Panc1 (cell line): ENCODE measurements around the gene WNT7A. TPM values are rescaled to one million over a fixed set of nuclear protein-coding genes. Genes with fewer than 3 reads are reported as not detected.

Experiments
- ATAC-seq: fragments of 200-7000 bp; cut with Tn5 transposase; 2 replicates; pipeline ENCODE4 v1.9.1; 2020; ENCODE audit warnings: mild to moderate bottlenecking, moderate library complexity
- BruUV-seq: library from RNA; stranded (reverse); fragments of 400-500 nt; replicated peaks from 2 replicates; lab custom pipeline; 2021; lab: Mats Ljungman, UMichigan
- CTCF ChIA-PET: fragments of 300-600 bp; sonication (Branson Sonifier 250); formaldehyde crosslinking; loops from one replicate; lab custom pipeline; 2022; ENCODE audit warnings: antibody characterized with exemption; lab: Charles Lee
- POLR2A ChIA-PET: fragments of 300-600 bp; sonication (Branson Sonifier 250); formaldehyde crosslinking; loops from one replicate; lab custom pipeline; 2022; ENCODE audit warnings: antibody characterized with exemption; lab: Charles Lee
- DNase-seq: peaks from one replicate; pipeline ENCODE4 v3.0.0-alpha.2; 2010; ENCODE audit warnings: low read depth, low spot score
- H3K27ac ChIP-seq: 2 replicates; pipeline ENCODE4 v1.5.1; 2011; ENCODE audit warnings: mild to moderate bottlenecking, low read length, inconsistent platforms
- H3K27me3 ChIP-seq: fragments of 200-500 bp; sonication (Bioruptor generic); 2 replicates; pipeline ENCODE4 v1.6.0; 2014; ENCODE audit warnings: low read length, inconsistent platforms; ENCODE audit not compliant: control insufficient read depth, insufficient read depth
- H3K36me3 ChIP-seq: fragments of 200-500 bp; sonication (Bioruptor generic); 2 replicates; pipeline ENCODE4 v1.5.1; 2014; ENCODE audit warnings: inconsistent platforms, mild to moderate bottlenecking, low read length, moderate library complexity; ENCODE audit not compliant: control insufficient read depth, insufficient read depth
- H3K4me1 ChIP-seq: 2 replicates; pipeline ENCODE4 v1.5.1; 2011; ENCODE audit warnings: inconsistent platforms, mild to moderate bottlenecking, low read length, moderate library complexity; ENCODE audit not compliant: control insufficient read depth, insufficient read depth
- H3K4me3 ChIP-seq, 2 experiments: 2 replicates each; pipeline ENCODE4 v1.5.1; 2011 to 2012; ENCODE audit warnings: low read depth in 2 of 2, low read length in 2 of 2, mild to moderate bottlenecking in 2 of 2, inconsistent platforms in 1 of 2, moderate library complexity in 1 of 2
- H3K9me3 ChIP-seq: fragments of 200-500 bp; sonication (Bioruptor generic); 2 replicates; pipeline ENCODE4 v1.5.1; 2014; ENCODE audit warnings: low read depth, mild to moderate bottlenecking, inconsistent platforms, low read length, moderate library complexity; ENCODE audit not compliant: control insufficient read depth, insufficient read depth
- POLR2AphosphoS5 ChIP-seq: IDR thresholded peaks from 2 replicates; pipeline ENCODE4 v1.6.1; 2012; ENCODE audit warnings: mild to moderate bottlenecking, low read depth, low read length, moderate library complexity
- SIN3A ChIP-seq: IDR thresholded peaks from 2 replicates; pipeline ENCODE4 v1.6.1; 2012; ENCODE audit warnings: low read depth, mild to moderate bottlenecking, low read length, moderate library complexity, borderline replicate concordance; ENCODE audit not compliant: insufficient read depth
- TCF7L2 ChIP-seq: IDR thresholded peaks from 2 replicates; pipeline ENCODE4 v1.6.1; 2011; ENCODE audit warnings: mild to moderate bottlenecking, low read depth, low read length, inconsistent platforms
- in situ Hi-C: cut with HindIII; loops from 2 replicates; pipeline ENCODE4 v1.10.0; 2016; ENCODE audit warnings: low sequenced_read_pairs, low pct_unique_long_range_greater_than_20kb
- intact Hi-C: fragments of 100-400 bp; cut with micrococcal nuclease; formaldehyde crosslinking; loops from one replicate; pipeline ENCODE4 v1.10.0; 2022; ENCODE audit not compliant: unreplicated experiment
- total RNA-seq: library from RNA; stranded (reverse); gene quantifications from one replicate; pipeline ENCODE4 v1.2.1, GENCODE V29; 2021; ENCODE audit not compliant: unreplicated experiment
- TF ChIP-seq, protein P1 (sequence below): fragments of 450-650 bp; IDR thresholded peaks from 2 replicates; pipeline ENCODE4 v1.5.1; 2017; ENCODE audit warnings: mild to moderate bottlenecking
- TF ChIP-seq, protein P2 (sequence below), 2 experiments: IDR thresholded peaks; 2 replicates each; pipeline ENCODE4 v1.6.1; 2011 to 2012; ENCODE audit warnings: low read depth in 2 of 2, control low read depth in 1 of 2, low read length in 1 of 2, mild to moderate bottlenecking in 1 of 2, moderate library complexity in 1 of 2; ENCODE audit not compliant: insufficient read depth in 1 of 2

Gene WNT7A
- total RNA-seq, 1 experiment from 2014 or later: not detected

DNA sequence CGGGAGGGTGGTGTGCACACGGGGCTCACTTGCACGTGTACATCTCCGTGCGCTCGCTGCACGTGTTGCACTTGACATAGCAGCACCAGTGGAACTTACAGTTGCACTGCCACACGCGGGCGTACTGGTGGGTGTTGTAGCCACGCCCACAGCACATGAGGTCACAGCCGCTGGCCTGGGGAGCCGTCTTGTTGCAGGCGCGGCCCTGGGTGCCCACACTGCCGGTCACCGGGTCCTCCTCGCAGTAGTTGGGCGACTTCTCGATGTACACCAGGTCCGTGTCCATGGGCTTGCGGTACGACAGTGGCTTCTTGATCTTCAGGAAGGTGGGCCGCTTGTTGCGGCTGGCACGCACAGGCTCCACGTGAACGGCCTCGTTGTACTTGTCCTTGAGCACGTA, 61.0 kb downstream of the WNT7A start:
- intact Hi-C loops (no loop called here), in situ Hi-C loops (no loop called here)
- no TSS peak for BruUV-seq
- ATAC-seq: no peak
- ChIA-PET CTCF (no interaction called here), POLR2A (no interaction called here)
- TF ChIP-seq, protein P1, sequence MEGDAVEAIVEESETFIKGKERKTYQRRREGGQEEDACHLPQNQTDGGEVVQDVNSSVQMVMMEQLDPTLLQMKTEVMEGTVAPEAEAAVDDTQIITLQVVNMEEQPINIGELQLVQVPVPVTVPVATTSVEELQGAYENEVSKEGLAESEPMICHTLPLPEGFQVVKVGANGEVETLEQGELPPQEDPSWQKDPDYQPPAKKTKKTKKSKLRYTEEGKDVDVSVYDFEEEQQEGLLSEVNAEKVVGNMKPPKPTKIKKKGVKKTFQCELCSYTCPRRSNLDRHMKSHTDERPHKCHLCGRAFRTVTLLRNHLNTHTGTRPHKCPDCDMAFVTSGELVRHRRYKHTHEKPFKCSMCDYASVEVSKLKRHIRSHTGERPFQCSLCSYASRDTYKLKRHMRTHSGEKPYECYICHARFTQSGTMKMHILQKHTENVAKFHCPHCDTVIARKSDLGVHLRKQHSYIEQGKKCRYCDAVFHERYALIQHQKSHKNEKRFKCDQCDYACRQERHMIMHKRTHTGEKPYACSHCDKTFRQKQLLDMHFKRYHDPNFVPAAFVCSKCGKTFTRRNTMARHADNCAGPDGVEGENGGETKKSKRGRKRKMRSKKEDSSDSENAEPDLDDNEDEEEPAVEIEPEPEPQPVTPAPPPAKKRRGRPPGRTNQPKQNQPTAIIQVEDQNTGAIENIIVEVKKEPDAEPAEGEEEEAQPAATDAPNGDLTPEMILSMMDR: no peak
- TF ChIP-seq SIN3A (no peak), TCF7L2 (no peak), POLR2AphosphoS5 (no peak)
- TF ChIP-seq, protein P2, sequence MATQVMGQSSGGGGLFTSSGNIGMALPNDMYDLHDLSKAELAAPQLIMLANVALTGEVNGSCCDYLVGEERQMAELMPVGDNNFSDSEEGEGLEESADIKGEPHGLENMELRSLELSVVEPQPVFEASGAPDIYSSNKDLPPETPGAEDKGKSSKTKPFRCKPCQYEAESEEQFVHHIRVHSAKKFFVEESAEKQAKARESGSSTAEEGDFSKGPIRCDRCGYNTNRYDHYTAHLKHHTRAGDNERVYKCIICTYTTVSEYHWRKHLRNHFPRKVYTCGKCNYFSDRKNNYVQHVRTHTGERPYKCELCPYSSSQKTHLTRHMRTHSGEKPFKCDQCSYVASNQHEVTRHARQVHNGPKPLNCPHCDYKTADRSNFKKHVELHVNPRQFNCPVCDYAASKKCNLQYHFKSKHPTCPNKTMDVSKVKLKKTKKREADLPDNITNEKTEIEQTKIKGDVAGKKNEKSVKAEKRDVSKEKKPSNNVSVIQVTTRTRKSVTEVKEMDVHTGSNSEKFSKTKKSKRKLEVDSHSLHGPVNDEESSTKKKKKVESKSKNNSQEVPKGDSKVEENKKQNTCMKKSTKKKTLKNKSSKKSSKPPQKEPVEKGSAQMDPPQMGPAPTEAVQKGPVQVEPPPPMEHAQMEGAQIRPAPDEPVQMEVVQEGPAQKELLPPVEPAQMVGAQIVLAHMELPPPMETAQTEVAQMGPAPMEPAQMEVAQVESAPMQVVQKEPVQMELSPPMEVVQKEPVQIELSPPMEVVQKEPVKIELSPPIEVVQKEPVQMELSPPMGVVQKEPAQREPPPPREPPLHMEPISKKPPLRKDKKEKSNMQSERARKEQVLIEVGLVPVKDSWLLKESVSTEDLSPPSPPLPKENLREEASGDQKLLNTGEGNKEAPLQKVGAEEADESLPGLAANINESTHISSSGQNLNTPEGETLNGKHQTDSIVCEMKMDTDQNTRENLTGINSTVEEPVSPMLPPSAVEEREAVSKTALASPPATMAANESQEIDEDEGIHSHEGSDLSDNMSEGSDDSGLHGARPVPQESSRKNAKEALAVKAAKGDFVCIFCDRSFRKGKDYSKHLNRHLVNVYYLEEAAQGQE (IDR thresholded peaks at IDR 0.05; ENCODE audit: insufficient read depth in 1 of 2, low read depth in 2 of 2, low read length in 1 of 2): no peak
- Histone ChIP-seq H3K4me1 (no peaks in the 10 kb centered on the region), H3K9me3 (peaks cover 2% of the 10 kb centered on the region; the same call in 1 of the 2 replicates), H3K36me3 (no peaks in the 10 kb centered on the region), H3K4me3 (no peak overlapping the region), H3K27me3 (no peaks in the 10 kb centered on the region), H3K27ac (no peak overlapping the region)
- DNase-seq: no peak

DNA sequence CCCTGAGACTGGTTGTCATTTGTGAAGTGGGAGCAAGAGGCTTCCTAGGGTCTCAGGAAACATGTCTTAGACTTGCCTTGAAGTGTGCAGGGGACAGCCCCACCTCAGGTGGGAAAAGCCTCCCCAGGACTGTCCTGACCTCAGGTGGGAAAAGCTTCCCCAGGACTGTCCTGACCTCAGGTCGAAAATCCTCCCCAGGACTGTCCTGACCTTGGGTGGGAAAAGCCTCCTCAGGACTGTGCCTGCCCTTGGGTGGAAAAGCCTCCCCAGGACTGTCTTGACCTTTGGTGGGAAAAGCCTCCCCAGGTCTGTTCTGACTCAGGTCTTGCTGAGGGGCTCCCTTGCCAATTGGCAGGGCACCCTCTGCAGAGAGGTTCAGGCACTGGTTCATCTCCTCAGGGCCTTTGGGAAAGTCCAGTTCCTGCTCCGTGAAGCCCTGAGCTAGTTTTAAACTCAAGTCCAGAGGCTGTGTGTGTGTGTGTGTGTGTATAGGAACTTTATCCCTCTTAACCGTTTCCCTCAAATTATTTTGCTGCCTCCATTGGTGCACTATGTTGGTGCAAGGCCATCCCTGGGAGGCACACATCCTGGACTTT, 64.7 kb downstream of the WNT7A start:
- peaks cover 2% of the 10 kb centered on the region; the same call in 1 of the 2 replicates for H3K9me3 ChIP-seq
- ChIA-PET POLR2A (no interaction called here), CTCF (no interaction called here)
- no peak overlapping the region for H3K4me3 ChIP-seq
- H3K27me3 ChIP-seq: no peaks in the 10 kb centered on the region
- intact Hi-C loops (no loop called here), in situ Hi-C loops (no loop called here)
- no peak overlapping the region for H3K27ac ChIP-seq
- ATAC-seq (no peak), DNase-seq (no peak)
- H3K36me3 ChIP-seq: no peaks in the 10 kb centered on the region
- no peaks in the 10 kb centered on the region for H3K4me1 ChIP-seq
- no TSS peak for BruUV-seq
- TF ChIP-seq, protein P1: no peak
- TF ChIP-seq, protein P2 (IDR thresholded peaks at IDR 0.05; ENCODE audit: insufficient read depth in 1 of 2, low read depth in 2 of 2, low read length in 1 of 2): no peak
- TF ChIP-seq TCF7L2 (no peak), SIN3A (no peak), POLR2AphosphoS5 (no peak)
